WTC11 (cell line): ENCODE measurements around the gene DGCR2. TPM values are rescaled to one million over a fixed set of nuclear protein-coding genes. Genes with fewer than 3 reads are reported as not detected.
A peak's percentile ranks its signal among the peaks of the same experiment; 100 is the strongest.

ENCODE experiments used
- ATAC-seq: fragments of 200-7000 bp; cut with Tn5 transposase; 2 replicates; pipeline ENCODE4 v1.10.0; 2021; ENCODE audit warnings: mild to moderate bottlenecking, moderate library complexity
- CTCF ChIA-PET: fragments of 300-600 bp; sonication (Branson Sonifier 250); formaldehyde crosslinking; loops from one replicate; lab custom pipeline; 2021; ENCODE audit warnings: antibody characterized with exemption; lab: Charles Lee
- POLR2A ChIA-PET: fragments of 350-600 bp; sonication (Branson Sonifier 250); formaldehyde crosslinking; loops from one replicate; lab custom pipeline; 2021; ENCODE audit warnings: antibody characterized with exemption; lab: Charles Lee
- DNase-seq: peaks from one replicate; pipeline ENCODE4 v3.0.0; 2021; ENCODE audit warnings: low spot score
- H3K27ac Mint-ChIP-seq: 2 replicates; pipeline ENCODE4 v1.8.0; 2021; ENCODE audit warnings: mixed read lengths
- H3K27me3 Mint-ChIP-seq: 2 replicates; pipeline ENCODE4 v1.8.0; 2021; ENCODE audit warnings: low read depth, mild to moderate bottlenecking, moderate library complexity, mixed read lengths
- H3K36me3 Mint-ChIP-seq: 2 replicates; pipeline ENCODE4 v1.8.0; 2021; ENCODE audit warnings: mixed read lengths
- H3K4me1 Mint-ChIP-seq: 2 replicates; pipeline ENCODE4 v1.8.0; 2022; ENCODE audit warnings: mixed read lengths
- H3K4me3 Mint-ChIP-seq: 2 replicates; pipeline ENCODE4 v1.8.0; 2021; ENCODE audit warnings: mild to moderate bottlenecking, moderate library complexity, mixed read lengths
- H3K9me3 Mint-ChIP-seq: 2 replicates; pipeline ENCODE4 v1.8.0; 2021; ENCODE audit warnings: mixed read lengths
- CBFB ChIP-seq: sonication (generic); formaldehyde crosslinking; IDR thresholded peaks from 2 replicates; pipeline ENCODE4 v1.8.1; 2022; ENCODE audit warnings: mild to moderate bottlenecking, low read depth, missing genetic modification reagents
- CREB1 ChIP-seq: sonication (generic); formaldehyde crosslinking; IDR thresholded peaks from 2 replicates; pipeline ENCODE4 v1.8.0; 2023; ENCODE audit warnings: mild to moderate bottlenecking, missing genetic modification reagents
- ESRRA ChIP-seq: sonication (generic); formaldehyde crosslinking; IDR thresholded peaks from 2 replicates; pipeline ENCODE4 v1.8.1; 2022; ENCODE audit warnings: mild to moderate bottlenecking, missing genetic modification reagents, borderline replicate concordance
- FOXP1 ChIP-seq: sonication (generic); formaldehyde crosslinking; IDR thresholded peaks from 2 replicates; pipeline ENCODE4 v1.8.0; 2022; ENCODE audit warnings: missing genetic modification reagents, mild to moderate bottlenecking, moderate library complexity, borderline replicate concordance
- GTF2I ChIP-seq: fragments of 250-450 bp; sonication (Bioruptor Pico); conservative IDR thresholded peaks from 2 replicates; pipeline ENCODE4 v1.4.0; 2021; ENCODE audit warnings: mild to moderate bottlenecking
- JAZF1 ChIP-seq: fragments of 250-450 bp; sonication (Bioruptor Pico); IDR thresholded peaks from 2 replicates; pipeline ENCODE4 v1.9.0; 2021; ENCODE audit warnings: moderate library complexity, mild to moderate bottlenecking, inconsistent platforms
- JUN ChIP-seq: sonication (generic); formaldehyde crosslinking; IDR thresholded peaks from 2 replicates; pipeline ENCODE4 v1.8.0; 2023; ENCODE audit warnings: mild to moderate bottlenecking, missing genetic modification reagents
- MXD4 ChIP-seq: fragments of 250-450 bp; sonication (Bioruptor Pico); IDR thresholded peaks from 2 replicates; pipeline ENCODE4 v1.8.0; 2021; ENCODE audit warnings: mild to moderate bottlenecking, moderate library complexity, borderline replicate concordance
- MYBL2 ChIP-seq: sonication (generic); formaldehyde crosslinking; IDR thresholded peaks from 2 replicates; pipeline ENCODE4 v1.8.1; 2023; ENCODE audit warnings: mild to moderate bottlenecking, moderate library complexity, missing genetic modification reagents
- NFE2L1 ChIP-seq: sonication (generic); formaldehyde crosslinking; IDR thresholded peaks from 2 replicates; pipeline ENCODE4 v1.8.1; 2023; ENCODE audit warnings: missing genetic modification reagents
- NR1H2 ChIP-seq: sonication (generic); formaldehyde crosslinking; IDR thresholded peaks from 2 replicates; pipeline ENCODE4 v1.9.0; 2021; ENCODE audit warnings: mild to moderate bottlenecking, moderate library complexity, missing genetic modification reagents
- OVOL2 ChIP-seq: fragments of 250-450 bp; sonication (Bioruptor Pico); IDR thresholded peaks from 2 replicates; pipeline ENCODE4 v1.9.0; 2021; ENCODE audit warnings: mild to moderate bottlenecking, borderline replicate concordance
- PREB ChIP-seq: sonication (generic); formaldehyde crosslinking; IDR thresholded peaks from 2 replicates; pipeline ENCODE4 v1.8.1; 2022; ENCODE audit warnings: mild to moderate bottlenecking, missing genetic modification reagents, moderate library complexity, borderline replicate concordance
- RELA ChIP-seq: sonication (generic); formaldehyde crosslinking; IDR thresholded peaks from 2 replicates; pipeline ENCODE4 v1.8.1; 2022; ENCODE audit warnings: missing genetic modification reagents, mild to moderate bottlenecking, borderline replicate concordance
- SMAD3 ChIP-seq: sonication (generic); formaldehyde crosslinking; IDR thresholded peaks from 2 replicates; pipeline ENCODE4 v1.8.0; 2022; ENCODE audit warnings: missing genetic modification reagents, mild to moderate bottlenecking, borderline replicate concordance
- STAT6 ChIP-seq: sonication (generic); formaldehyde crosslinking; conservative IDR thresholded peaks from 2 replicates; pipeline ENCODE4 v1.8.1; 2023; ENCODE audit warnings: mild to moderate bottlenecking, low read depth, missing genetic modification reagents, moderate library complexity
- TEAD1 ChIP-seq: sonication (generic); formaldehyde crosslinking; IDR thresholded peaks from 2 replicates; pipeline ENCODE4 v1.8.0; 2022; ENCODE audit warnings: mild to moderate bottlenecking, missing genetic modification reagents
- ZNF219 ChIP-seq: sonication (generic); formaldehyde crosslinking; IDR thresholded peaks from 2 replicates; pipeline ENCODE4 v1.8.0; 2023; ENCODE audit warnings: missing genetic modification reagents, mild to moderate bottlenecking, borderline replicate concordance
- total RNA-seq: library from RNA; stranded (reverse); gene quantifications from 3 replicates; pipeline ENCODE4 v1.2.3, GENCODE V29; 2021
- TF ChIP-seq, protein P1 (sequence below): sonication (generic); formaldehyde crosslinking; IDR thresholded peaks from 2 replicates; pipeline ENCODE4 v1.8.0; 2023; ENCODE audit warnings: mild to moderate bottlenecking, missing genetic modification reagents
- TF ChIP-seq, protein P2 (sequence below): sonication (generic); formaldehyde crosslinking; IDR thresholded peaks from 2 replicates; pipeline ENCODE4 v1.8.0; 2023; ENCODE audit warnings: missing genetic modification reagents
- TF ChIP-seq, protein P3 (sequence below): fragments of 200-600 bp; IDR thresholded peaks from 2 replicates; pipeline ENCODE4 v1.8.0; 2022; ENCODE audit warnings: antibody characterized with exemption

The DGCR2 gene
- total RNA-seq, 1 experiment from 2014 or later = 64.2 TPM

DNA sequence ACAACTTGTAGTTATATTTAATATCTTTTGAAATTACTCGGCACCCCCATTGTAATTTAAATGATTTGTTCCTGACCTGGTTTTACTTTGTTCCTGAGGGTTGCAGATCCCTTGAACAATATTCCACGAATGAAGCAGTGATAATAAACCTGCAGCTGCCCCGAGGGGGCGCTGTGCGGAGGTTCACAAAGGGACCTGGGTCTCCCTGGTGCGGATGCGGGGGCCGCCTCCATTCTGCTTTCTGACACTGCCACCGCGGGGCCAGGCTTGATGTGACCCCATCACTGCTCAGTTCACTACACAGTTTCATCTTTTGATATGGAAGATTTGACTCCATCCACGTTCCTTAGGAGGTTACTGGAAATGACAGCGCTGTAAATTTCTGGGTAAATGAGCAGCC is 123.2 kb downstream of the DGCR2 start:
- no peak overlapping the region for H3K27ac Mint-ChIP-seq

DNA sequence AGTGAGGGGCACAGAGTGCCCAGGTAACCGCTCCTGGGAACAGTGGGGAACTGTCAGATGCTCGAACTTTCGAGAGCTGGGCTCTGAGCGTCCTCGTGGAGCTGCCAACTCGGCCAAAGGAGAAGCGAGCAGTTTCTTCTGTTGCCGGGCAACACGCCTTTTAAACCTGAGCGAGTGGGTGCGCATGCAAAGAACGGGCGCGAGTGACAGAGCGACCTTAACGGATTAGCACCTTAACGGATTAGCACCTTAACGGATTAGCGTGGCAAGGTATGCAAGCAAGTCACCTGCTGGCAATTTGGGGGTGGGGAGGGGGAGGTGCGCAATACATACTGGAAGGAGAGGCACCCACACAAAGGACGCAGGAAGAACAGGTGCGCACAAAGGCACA is 124.3 kb downstream of the DGCR2 start:
- Mint-ChIP-seq H3K9me3 (no peaks in the 10 kb centered on the region), H3K4me3 (no peak overlapping the region), H3K27me3 (no peaks in the 10 kb centered on the region; the same call in 1 of the 2 replicates), H3K27ac (no peak overlapping the region), H3K4me1 (no peaks in the 10 kb centered on the region), H3K36me3 (no peaks in the 10 kb centered on the region)
- CTCF ChIA-PET = interaction anchor here (0.5 to 2.4 kb wide), 8 partner anchors 11 to 216 kb away, joined by 3 to 14 read pairs (median 5); partner anchors contain the start of gene PRODH
- POLR2A ChIA-PET = no interaction called here
- DNase-seq (no peak), ATAC-seq (no peak)
- TF ChIP-seq MYBL2 (CRISPR knock-in tag) (no peak), TEAD1 (no peak), GTF2I (no peak), JAZF1 (CRISPR knock-in tag) (no peak), STAT6 (no peak), CBFB (no peak), SMAD3 (CRISPR knock-in tag) (no peak), FOXP1 (CRISPR knock-in tag) (no peak), CREB1 (no peak), PREB (no peak), ZNF219 (CRISPR knock-in tag) (no peak), JUN (CRISPR knock-in tag) (no peak), NR1H2 (no peak), RELA (CRISPR knock-in tag) (no peak), ESRRA (CRISPR knock-in tag) (no peak), MXD4 (CRISPR knock-in tag) (no peak)
- TF ChIP-seq, protein P1, sequence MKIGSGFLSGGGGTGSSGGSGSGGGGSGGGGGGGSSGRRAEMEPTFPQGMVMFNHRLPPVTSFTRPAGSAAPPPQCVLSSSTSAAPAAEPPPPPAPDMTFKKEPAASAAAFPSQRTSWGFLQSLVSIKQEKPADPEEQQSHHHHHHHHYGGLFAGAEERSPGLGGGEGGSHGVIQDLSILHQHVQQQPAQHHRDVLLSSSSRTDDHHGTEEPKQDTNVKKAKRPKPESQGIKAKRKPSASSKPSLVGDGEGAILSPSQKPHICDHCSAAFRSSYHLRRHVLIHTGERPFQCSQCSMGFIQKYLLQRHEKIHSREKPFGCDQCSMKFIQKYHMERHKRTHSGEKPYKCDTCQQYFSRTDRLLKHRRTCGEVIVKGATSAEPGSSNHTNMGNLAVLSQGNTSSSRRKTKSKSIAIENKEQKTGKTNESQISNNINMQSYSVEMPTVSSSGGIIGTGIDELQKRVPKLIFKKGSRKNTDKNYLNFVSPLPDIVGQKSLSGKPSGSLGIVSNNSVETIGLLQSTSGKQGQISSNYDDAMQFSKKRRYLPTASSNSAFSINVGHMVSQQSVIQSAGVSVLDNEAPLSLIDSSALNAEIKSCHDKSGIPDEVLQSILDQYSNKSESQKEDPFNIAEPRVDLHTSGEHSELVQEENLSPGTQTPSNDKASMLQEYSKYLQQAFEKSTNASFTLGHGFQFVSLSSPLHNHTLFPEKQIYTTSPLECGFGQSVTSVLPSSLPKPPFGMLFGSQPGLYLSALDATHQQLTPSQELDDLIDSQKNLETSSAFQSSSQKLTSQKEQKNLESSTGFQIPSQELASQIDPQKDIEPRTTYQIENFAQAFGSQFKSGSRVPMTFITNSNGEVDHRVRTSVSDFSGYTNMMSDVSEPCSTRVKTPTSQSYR (CRISPR knock-in tag) = no peak
- TF ChIP-seq, protein P2, sequence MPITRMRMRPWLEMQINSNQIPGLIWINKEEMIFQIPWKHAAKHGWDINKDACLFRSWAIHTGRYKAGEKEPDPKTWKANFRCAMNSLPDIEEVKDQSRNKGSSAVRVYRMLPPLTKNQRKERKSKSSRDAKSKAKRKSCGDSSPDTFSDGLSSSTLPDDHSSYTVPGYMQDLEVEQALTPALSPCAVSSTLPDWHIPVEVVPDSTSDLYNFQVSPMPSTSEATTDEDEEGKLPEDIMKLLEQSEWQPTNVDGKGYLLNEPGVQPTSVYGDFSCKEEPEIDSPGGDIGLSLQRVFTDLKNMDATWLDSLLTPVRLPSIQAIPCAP (CRISPR knock-in tag) = no peak

More for the DNA sequence above, 123.2 kb downstream of the DGCR2 start:
- CTCF ChIA-PET = interaction anchor here (0.5 to 2.4 kb wide), 17 partner anchors 11 to 215 kb away, joined by 3 to 14 read pairs (median 5); partner anchors contain the start of genes DGCR6, ESS2, PRODH and SLC25A1
- POLR2A ChIA-PET = no interaction called here
- H3K9me3 Mint-ChIP-seq = no peaks in the 10 kb centered on the region
- H3K4me1 Mint-ChIP-seq = no peaks in the 10 kb centered on the region
- no peaks in the 10 kb centered on the region for H3K36me3 Mint-ChIP-seq
- TF ChIP-seq OVOL2 (CRISPR knock-in tag) (no peak), PREB (no peak), NFE2L1 (CRISPR knock-in tag) (no peak)
- TF ChIP-seq, protein P3, sequence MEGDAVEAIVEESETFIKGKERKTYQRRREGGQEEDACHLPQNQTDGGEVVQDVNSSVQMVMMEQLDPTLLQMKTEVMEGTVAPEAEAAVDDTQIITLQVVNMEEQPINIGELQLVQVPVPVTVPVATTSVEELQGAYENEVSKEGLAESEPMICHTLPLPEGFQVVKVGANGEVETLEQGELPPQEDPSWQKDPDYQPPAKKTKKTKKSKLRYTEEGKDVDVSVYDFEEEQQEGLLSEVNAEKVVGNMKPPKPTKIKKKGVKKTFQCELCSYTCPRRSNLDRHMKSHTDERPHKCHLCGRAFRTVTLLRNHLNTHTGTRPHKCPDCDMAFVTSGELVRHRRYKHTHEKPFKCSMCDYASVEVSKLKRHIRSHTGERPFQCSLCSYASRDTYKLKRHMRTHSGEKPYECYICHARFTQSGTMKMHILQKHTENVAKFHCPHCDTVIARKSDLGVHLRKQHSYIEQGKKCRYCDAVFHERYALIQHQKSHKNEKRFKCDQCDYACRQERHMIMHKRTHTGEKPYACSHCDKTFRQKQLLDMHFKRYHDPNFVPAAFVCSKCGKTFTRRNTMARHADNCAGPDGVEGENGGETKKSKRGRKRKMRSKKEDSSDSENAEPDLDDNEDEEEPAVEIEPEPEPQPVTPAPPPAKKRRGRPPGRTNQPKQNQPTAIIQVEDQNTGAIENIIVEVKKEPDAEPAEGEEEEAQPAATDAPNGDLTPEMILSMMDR = peak; percentile 86
- no peak overlapping the region for H3K4me3 Mint-ChIP-seq
- DNase-seq (peak; percentile 87), ATAC-seq (peak; percentile 93)
- no peaks in the 10 kb centered on the region; the same call in 1 of the 2 replicates for H3K27me3 Mint-ChIP-seq
